GM20000 (cell line): ENCODE measurements around the gene DLX4.

Experiments used
- DNase-seq: peaks from one replicate; pipeline ENCODE4 v3.0.0; 2012; ENCODE audit warnings: low spot score
- TF ChIP-seq, protein P1 (sequence below): IDR thresholded peaks from 2 replicates; pipeline ENCODE4 v1.5.1; 2012; ENCODE audit warnings: mild to moderate bottlenecking, control low read depth; ENCODE audit errors: extremely low read depth, missing control alignments

Gene DLX4

DNA sequence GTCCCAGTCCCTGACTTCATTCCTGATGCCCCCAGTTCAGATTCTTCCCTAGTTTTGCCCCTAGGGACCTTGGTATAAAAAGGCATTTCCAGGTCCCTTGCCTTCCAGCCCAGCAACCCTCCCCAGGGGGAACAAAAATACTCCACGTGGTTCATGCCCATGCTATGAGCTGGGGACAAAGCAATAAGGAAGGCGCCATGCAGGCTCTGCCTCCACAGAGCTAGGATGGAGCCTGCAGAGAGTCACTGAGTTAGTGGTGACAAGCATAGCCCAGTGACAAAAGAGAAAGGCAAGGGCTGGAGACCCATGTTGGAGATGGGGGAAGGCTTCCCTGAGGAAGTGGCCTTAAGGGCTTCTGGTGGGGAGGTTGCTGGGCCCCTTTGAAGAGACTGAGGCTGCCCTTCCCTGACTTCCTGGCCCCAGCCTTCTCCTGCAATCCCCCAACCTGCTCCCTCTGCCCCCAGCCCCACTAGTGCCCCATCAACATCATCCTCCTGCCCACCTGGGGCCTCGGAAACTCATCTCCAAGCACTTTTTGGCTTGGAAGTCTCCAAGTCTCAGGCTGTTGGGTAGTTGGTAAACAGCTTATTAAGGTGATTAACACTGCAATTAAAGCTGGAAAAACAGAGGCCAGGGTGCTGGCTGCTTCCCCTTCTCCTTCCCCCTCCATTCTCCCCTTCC, 16.5 kb downstream of the DLX4 start:
- no peak for DNase-seq
- TF ChIP-seq, protein P1, sequence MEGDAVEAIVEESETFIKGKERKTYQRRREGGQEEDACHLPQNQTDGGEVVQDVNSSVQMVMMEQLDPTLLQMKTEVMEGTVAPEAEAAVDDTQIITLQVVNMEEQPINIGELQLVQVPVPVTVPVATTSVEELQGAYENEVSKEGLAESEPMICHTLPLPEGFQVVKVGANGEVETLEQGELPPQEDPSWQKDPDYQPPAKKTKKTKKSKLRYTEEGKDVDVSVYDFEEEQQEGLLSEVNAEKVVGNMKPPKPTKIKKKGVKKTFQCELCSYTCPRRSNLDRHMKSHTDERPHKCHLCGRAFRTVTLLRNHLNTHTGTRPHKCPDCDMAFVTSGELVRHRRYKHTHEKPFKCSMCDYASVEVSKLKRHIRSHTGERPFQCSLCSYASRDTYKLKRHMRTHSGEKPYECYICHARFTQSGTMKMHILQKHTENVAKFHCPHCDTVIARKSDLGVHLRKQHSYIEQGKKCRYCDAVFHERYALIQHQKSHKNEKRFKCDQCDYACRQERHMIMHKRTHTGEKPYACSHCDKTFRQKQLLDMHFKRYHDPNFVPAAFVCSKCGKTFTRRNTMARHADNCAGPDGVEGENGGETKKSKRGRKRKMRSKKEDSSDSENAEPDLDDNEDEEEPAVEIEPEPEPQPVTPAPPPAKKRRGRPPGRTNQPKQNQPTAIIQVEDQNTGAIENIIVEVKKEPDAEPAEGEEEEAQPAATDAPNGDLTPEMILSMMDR = no peak

DNA sequence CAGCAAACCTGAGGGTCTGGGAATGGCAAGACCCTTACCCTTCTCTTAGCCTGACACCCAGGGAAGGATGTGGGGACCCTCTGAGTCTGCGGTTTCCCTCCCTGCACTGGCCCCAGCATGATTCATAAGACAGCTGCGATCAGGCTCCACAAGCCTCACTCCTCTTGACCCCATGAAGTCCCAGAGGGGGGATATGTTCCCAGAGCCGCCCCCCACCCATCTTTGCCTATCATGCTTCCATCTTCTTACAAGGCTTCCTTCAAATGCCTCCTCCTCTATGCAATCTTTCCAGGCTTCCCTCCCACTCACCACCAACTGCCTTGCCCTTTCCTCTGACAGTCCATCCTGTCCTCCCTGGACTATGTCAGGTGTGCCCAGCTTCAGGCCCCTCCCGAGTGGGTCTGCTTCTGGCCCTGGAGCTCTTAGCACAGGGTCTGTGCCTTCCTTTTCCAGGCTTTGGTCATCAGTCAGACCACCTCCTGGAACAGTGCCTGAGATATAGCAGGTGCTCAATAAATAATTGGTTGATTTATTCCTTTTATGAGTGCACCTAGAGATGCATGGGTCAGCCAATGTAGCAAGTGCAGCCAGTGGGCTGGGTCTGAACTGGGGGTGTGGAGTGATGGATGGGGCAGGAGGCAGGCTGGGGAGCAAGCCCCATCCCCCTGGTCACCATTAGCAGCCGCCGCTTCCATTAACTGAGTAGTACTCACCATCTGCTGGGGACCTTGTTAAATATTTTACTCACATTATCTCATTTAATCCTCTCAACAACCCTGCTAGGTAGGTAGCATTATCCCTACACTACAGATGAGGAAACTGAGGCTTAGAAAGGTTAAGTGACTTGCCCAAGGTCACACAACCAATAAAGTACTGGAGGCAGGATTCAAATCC, 17.7 kb downstream of the DLX4 start:
- DNase-seq = no peak

DNA sequence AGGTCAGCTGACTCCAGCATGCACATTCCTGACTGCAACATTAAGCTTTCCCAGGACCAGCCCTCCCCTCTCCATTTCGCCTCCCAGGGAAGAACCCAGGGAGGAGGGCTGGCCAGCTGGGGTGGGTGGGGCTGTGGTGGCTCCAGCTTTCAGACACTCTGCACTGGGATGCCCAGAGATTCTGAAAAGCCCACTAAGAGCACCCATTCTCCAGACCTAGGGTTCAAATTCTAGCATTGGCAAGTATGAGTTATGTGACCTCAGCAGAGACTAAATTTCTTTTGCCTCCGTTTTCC, 18.2 kb downstream of the DLX4 start:
- TF ChIP-seq, protein P1 = no peak
- DNase-seq = no peak

More for the DNA sequence above, 17.7 kb downstream of the DLX4 start:
- TF ChIP-seq, protein P1 = no peak

DNA sequence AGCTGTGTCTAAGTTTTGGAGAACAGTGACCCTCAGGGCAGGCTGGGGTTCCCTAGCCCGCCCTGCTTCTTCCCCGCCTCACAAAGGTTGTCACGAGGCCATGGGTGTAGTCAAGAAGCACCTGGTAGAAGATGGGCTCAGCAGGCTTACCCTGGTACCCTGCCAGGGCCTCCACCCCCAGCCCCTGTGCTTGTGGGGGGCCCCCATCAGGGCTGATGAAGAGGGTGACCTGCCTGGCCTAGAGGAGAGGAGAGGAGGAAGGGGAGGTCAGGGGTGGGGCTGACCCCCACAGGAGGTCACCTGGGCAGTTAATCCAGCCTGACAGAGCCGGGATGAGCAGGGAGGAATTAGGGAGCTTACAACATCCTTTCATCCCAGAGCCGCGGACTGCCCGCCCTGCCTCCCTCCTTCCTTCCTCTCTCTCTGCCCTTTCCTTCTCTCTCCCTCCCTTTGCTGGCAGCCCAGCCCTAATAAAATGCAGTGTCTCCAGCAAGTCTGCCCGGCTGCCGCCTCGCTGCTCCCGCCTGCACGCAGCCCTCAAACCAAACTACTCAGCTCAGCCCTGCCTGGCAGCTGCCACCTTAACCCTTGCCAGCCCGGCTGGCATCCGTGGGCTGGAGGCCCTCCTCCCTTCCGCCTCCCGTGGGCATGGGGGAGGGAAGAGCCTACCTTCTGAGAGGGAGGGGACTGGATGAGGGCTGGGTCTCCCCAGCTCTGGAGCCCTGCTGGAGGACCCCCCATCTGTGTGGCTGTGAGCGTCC, 18.9 kb downstream of the DLX4 start:
- DNase-seq = no peak
- TF ChIP-seq, protein P1 = no peak

DNA sequence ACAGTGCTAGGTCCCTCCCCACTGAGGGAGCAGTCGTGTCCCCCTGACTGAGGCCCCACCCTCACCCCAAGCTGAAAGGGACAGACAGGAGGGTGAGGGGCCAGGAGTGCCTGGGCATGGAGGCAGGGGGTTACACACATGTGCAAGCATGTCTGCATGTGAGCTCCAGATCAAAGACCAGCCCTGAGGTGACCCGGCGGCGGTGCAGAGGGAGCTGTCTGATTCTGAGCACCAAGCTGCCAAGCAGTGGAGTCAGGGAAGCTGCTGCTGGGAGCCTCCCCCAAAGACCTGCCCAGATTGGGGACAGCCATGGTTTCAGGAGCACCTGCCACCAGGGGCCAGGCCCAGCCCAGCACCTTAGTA, 20.5 kb downstream of the DLX4 start:
- DNase-seq = no peak
- TF ChIP-seq, protein P1 = no peak

DNA sequence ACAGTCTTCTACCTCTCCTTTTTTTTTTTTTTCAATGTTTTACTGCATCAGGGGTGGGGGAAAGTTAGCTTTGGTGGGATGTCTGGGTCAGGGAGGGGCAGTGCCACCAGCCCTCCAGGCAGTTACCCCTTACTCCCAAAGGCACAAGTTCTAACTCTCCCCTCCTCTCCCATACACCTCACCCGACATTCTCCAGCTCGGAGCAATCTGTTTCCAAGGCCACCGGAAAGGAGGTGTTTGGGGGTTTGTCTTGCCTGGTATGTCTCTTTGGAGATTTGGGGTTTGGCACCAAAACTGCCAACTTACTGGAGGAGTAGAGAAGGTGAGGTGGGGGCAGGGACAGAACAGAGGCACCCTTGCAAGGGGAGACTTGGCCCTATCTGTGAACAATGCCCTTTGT, 21.3 kb downstream of the DLX4 start:
- DNase-seq = no peak

More for the DNA sequence above, 21.3 kb downstream of the DLX4 start:
- TF ChIP-seq, protein P1 = no peak
